ENCODE data around the gene PXYLP1.

PXYLP1 gene

DNA sequence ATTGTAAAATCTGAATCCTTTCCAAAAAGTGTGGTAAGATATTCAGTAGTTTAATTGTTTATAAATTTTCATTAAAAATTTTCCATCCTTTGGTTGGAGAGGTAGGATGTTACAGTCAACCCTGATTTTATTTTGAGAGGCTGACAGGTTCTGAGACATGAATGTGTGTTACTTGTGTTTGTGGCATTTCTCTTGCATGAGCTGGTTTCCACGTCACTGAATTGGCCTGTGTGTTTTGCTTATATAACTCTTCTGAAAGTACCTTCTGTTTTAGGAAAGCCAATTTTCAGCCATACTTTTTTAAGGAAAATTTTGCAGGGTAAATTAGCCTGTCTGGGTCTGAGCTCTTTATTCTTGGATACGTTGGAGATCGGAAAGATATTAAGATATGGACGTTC lies 30.7 kb downstream of the PXYLP1 start:
- Histone ChIP-seq H3K27me3 (ENCODE audit: insufficient read depth, poor library complexity, severe bottlenecking) (no peaks in the 10 kb centered on the region), H3K27ac (replicated peaks) (no peak overlapping the region), H3K4me3 (replicated peaks; ENCODE audit: insufficient read depth, low read length) (no peak overlapping the region)
- TF ChIP-seq, protein P1, sequence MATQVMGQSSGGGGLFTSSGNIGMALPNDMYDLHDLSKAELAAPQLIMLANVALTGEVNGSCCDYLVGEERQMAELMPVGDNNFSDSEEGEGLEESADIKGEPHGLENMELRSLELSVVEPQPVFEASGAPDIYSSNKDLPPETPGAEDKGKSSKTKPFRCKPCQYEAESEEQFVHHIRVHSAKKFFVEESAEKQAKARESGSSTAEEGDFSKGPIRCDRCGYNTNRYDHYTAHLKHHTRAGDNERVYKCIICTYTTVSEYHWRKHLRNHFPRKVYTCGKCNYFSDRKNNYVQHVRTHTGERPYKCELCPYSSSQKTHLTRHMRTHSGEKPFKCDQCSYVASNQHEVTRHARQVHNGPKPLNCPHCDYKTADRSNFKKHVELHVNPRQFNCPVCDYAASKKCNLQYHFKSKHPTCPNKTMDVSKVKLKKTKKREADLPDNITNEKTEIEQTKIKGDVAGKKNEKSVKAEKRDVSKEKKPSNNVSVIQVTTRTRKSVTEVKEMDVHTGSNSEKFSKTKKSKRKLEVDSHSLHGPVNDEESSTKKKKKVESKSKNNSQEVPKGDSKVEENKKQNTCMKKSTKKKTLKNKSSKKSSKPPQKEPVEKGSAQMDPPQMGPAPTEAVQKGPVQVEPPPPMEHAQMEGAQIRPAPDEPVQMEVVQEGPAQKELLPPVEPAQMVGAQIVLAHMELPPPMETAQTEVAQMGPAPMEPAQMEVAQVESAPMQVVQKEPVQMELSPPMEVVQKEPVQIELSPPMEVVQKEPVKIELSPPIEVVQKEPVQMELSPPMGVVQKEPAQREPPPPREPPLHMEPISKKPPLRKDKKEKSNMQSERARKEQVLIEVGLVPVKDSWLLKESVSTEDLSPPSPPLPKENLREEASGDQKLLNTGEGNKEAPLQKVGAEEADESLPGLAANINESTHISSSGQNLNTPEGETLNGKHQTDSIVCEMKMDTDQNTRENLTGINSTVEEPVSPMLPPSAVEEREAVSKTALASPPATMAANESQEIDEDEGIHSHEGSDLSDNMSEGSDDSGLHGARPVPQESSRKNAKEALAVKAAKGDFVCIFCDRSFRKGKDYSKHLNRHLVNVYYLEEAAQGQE (IDR thresholded peaks at IDR 0.05; ENCODE audit: insufficient replicate concordance, low read depth), result no peak
- no peak for TF ChIP-seq GABPA (IDR thresholded peaks at IDR 0.05; ENCODE audit: low read depth)
- TF ChIP-seq POLR2AphosphoS5 (IDR thresholded peaks at IDR 0.05; ENCODE audit: low read depth), result no peak
- TF ChIP-seq SPI1 (IDR thresholded peaks at IDR 0.05; ENCODE audit: borderline replicate concordance, low read depth), result no peak
- no peak for TF ChIP-seq CTCF (IDR thresholded peaks at IDR 0.05; ENCODE audit: insufficient read depth, low read length)
- no peak for DNase-seq (ENCODE audit: low read depth in 1 of 2, low spot score in 1 of 2)

- H3K27me3 ChIP-seq (ENCODE audit: insufficient read depth, poor library complexity, severe bottlenecking), result no peaks in the 10 kb centered on the region
- no peak for TF ChIP-seq SPI1 (IDR thresholded peaks at IDR 0.05; ENCODE audit: borderline replicate concordance, low read depth)
- TF ChIP-seq POLR2AphosphoS5 (IDR thresholded peaks at IDR 0.05; ENCODE audit: low read depth), result no peak
- no peak for TF ChIP-seq GABPA (IDR thresholded peaks at IDR 0.05; ENCODE audit: low read depth)
- TF ChIP-seq, protein P1 (IDR thresholded peaks at IDR 0.05; ENCODE audit: insufficient replicate concordance, low read depth), result no peak
- no peak for TF ChIP-seq CTCF (IDR thresholded peaks at IDR 0.05; ENCODE audit: insufficient read depth, low read length)
- H3K27ac ChIP-seq (replicated peaks), result no peak overlapping the region
These were observed 34.6 kb downstream of the PXYLP1 start for GRCh38 chr3:141266186-141266585.

GRCh38 chr3:141266797-141267555 lies 35.4 kb downstream of the PXYLP1 start:
- no peak overlapping the region for H3K4me3 ChIP-seq (replicated peaks; ENCODE audit: insufficient read depth, low read length)
- TF ChIP-seq, protein P1 (IDR thresholded peaks at IDR 0.05; ENCODE audit: insufficient replicate concordance, low read depth), result no peak
- no peak for TF ChIP-seq SPI1 (IDR thresholded peaks at IDR 0.05; ENCODE audit: borderline replicate concordance, low read depth)
- TF ChIP-seq POLR2AphosphoS5 (IDR thresholded peaks at IDR 0.05; ENCODE audit: low read depth), result no peak
- TF ChIP-seq GABPA (IDR thresholded peaks at IDR 0.05; ENCODE audit: low read depth), result no peak
- no peak for TF ChIP-seq CTCF (IDR thresholded peaks at IDR 0.05; ENCODE audit: insufficient read depth, low read length)
- no peak overlapping the region for H3K27ac ChIP-seq (replicated peaks)
- H3K27me3 ChIP-seq (ENCODE audit: insufficient read depth, poor library complexity, severe bottlenecking), result no peaks in the 10 kb centered on the region
- no peak for DNase-seq (ENCODE audit: low read depth in 1 of 2, low spot score in 1 of 2)

More at GRCh38 chr3:141266186-141266585, 34.6 kb downstream of the PXYLP1 start:
- H3K4me3 ChIP-seq (replicated peaks; ENCODE audit: insufficient read depth, low read length), result no peak overlapping the region
- no peak for DNase-seq (ENCODE audit: low read depth in 1 of 2, low spot score in 1 of 2)
